LNCAP (cell line): ENCODE measurements around the gene KCNJ8.

Experiments
- CTCF ChIP-seq: fragments of 450-650 bp; IDR thresholded peaks from 2 replicates; pipeline ENCODE4 v1.5.1; 2017; ENCODE audit warnings: mild to moderate bottlenecking

KCNJ8 gene

GRCh38 chr12:21717767-21718166 is 56.7 kb downstream of the KCNJ8 start:
- TF ChIP-seq CTCF = no peak

- no peak for TF ChIP-seq CTCF
These were observed 59.1 kb downstream of the KCNJ8 start for GRCh38 chr12:21715386-21715785.
